IPS DF 6.9 (cell line): ENCODE measurements around the gene GSTO2.

Experiments
- DNase-seq: peaks from one replicate; pipeline ENCODE4 v3.0.0-alpha.2; 2013; ENCODE audit warnings: low read depth, low spot score
- H3K27ac ChIP-seq: one replicate; pipeline ENCODE4 v1.5.1; 2013; ENCODE audit warnings: low read length, control low read depth
- H3K27me3 ChIP-seq: 2 replicates; pipeline ENCODE4 v1.6.1; 2013; ENCODE audit warnings: mild to moderate bottlenecking, low read length; ENCODE audit not compliant: control insufficient read depth, insufficient read depth
- H3K36me3 ChIP-seq: 2 replicates; pipeline ENCODE4 v1.6.1; 2013; ENCODE audit warnings: low read length; ENCODE audit not compliant: control insufficient read depth, insufficient read depth
- H3K4me1 ChIP-seq: 2 replicates; pipeline ENCODE4 v1.6.1; 2013; ENCODE audit warnings: low read length; ENCODE audit not compliant: control insufficient read depth, insufficient read depth
- H3K4me3 ChIP-seq: 2 replicates; pipeline ENCODE4 v1.5.1; 2013; ENCODE audit warnings: mild to moderate bottlenecking, low read length
- H3K9me3 ChIP-seq: 2 replicates; pipeline ENCODE4 v1.6.1; 2013; ENCODE audit warnings: low read length, inconsistent platforms; ENCODE audit not compliant: control insufficient read depth, insufficient read depth
- WGBS: extraction: QIAGEN DNeasy Blood & Tissue Kit; methylation state at CpG from one replicate; pipeline ENCODE4 v1.1.7; 2013; ENCODE audit warnings: mixed read lengths, missing lambda C conversion rate; ENCODE audit not compliant: insufficient read length, insufficient coverage; 5-methylcytosine and 5-hydroxymethylcytosine counted together

Gene GSTO2

DNA sequence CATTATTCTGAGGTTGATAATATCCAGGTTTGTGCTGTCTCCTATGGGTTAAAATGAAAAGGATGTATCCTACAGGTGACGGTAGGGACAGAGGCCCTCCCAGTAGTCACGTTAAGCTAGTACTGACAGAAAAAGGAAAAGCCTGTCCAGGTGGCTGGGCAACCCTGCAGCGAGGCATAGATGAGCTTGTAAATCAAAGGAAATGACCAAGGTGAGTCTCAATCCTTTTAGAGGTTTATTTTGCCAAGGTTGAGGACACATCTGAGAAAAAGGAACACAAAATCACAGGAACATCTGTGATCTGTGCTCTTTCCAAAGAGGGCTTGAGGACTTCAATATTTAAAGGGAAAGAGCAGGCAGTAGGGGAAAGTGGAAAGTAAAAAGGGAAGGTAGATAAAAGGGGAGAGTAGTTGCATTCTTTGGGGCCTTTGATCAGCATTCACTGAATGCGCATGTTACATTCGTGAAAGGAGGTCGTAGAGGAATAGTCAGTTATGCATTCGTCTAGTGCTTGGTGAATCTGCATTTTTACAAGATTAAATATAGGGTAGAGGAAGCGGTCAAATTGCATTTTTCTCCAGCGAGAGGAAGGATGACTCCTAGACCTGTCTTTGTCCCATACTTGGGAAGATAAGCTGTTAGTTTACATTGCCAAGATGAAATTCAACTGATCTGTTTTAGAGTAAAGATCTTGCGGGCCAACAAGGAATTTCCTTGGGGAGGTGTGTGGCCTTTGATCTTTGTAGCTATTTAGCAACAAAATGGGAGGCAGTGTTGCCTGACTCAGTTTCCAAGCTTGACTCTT lies 15.2 kb upstream of the GSTO2 start:
- no CpG with 5 or more reads among the region's 10 CpGs for WGBS
- Histone ChIP-seq H3K36me3 (no peaks in the 10 kb centered on the region; the same call in 1 of the 2 replicates), H3K4me3 (peak overlapping the region; percentile 61; the same call in 1 of the 2 replicates), H3K4me1 (0 out of 2 replicates have a peak, but pooled peaks cover 2% of the 10 kb centered on the region), H3K9me3 (no peaks in the 10 kb centered on the region), H3K27me3 (no peaks in the 10 kb centered on the region), H3K27ac (no peak overlapping the region)
- no peak for DNase-seq

GRCh38 chr10:104254493-104255310 lies 14.3 kb upstream of the GSTO2 start, which contains the start of gene GSTO1:
Gene GSTO1 (plus strand): TSS chr10:104254892. CDS start chr10:104254929, 37 bp downstream.
- Histone ChIP-seq H3K4me3 (peak within 1 kb of the TSS; percentile 61), H3K4me1 (0 out of 2 replicates have a peak, but pooled peaks cover 2% of the 10 kb centered on the region), H3K36me3 (no peaks in the 10 kb centered on the region; the same call in 1 of the 2 replicates), H3K9me3 (no peaks in the 10 kb centered on the region), H3K27me3 (no peaks in the 10 kb centered on the region), H3K27ac (no peak within 1 kb of the TSS)
- DNase-seq = no peak
- WGBS = no CpG with 5 or more reads among the region's 69 CpGs

- Histone ChIP-seq H3K4me3 (peak overlapping the region; percentile 61), H3K9me3 (no peaks in the 10 kb centered on the region), H3K27ac (no peak overlapping the region), H3K27me3 (no peaks in the 10 kb centered on the region), H3K4me1 (0 out of 2 replicates have a peak, but pooled peaks cover 2% of the 10 kb centered on the region), H3K36me3 (no peaks in the 10 kb centered on the region; the same call in none of the 2 replicates)
- DNase-seq = no peak
- no CpG with 5 or more reads among the region's 12 CpGs for WGBS
These were observed 13.5 kb upstream of the GSTO2 start for GRCh38 chr10:104255311-104255981.

DNA sequence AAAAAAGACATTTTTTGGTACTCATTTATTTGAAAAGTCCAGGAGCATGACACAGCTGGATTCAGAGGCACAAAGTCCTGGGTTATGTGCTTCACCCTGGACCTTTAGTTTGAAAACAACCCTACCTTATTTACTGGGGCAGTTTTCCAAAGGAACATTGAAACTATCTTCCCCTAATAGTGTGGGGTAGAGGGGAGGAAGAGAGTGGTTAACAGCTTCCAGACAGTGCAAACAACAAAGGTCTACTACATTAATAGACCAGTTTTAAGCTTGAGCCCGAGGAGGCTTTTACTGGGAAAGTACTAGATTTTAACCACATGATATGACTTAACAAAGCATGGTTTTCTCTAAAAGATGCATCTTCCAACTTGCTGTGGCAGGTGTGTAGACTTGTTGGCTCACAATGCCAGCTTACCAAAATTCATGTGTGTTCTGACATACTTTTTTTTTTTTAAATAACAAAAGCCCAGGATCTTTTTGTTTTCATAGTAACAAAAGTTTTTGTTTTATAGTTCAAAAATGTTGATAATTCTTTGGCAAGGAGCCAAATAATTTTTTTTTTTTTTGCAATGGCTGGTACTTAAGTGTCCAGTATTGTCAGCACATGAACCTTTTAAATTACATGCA lies 12.5 kb upstream of the GSTO2 start:
- H3K9me3 ChIP-seq = no peaks in the 10 kb centered on the region
- H3K4me3 ChIP-seq = no peak overlapping the region
- no peaks in the 10 kb centered on the region; the same call in none of the 2 replicates for H3K36me3 ChIP-seq
- H3K4me1 ChIP-seq = 0 out of 2 replicates have a peak, but pooled peaks cover 2% of the 10 kb centered on the region
- H3K27me3 ChIP-seq = no peaks in the 10 kb centered on the region
- no CpG with 5 or more reads among the region's 1 CpG for WGBS
- H3K27ac ChIP-seq = no peak overlapping the region
- DNase-seq = no peak

DNA sequence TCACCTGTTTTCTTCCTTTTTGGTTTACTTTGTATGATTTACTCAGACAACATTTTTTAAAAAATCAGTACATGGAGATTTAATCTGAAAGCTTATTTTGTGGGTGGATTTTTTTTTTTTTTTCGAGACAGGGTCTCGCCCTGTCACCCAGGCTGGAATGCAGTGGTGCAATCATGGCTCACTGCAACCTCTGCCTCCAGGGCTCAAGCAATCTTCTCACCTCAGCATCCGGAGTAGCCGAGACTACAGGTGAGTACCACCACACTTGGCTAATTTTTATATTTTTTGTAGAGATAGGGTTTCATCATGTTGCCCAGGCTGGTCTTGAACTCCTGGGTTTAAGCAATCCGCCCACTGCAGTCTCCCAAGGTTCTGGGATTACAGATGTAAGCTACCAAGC lies 11.7 kb upstream of the GSTO2 start:
- Histone ChIP-seq H3K27me3 (no peaks in the 10 kb centered on the region), H3K36me3 (no peaks in the 10 kb centered on the region; the same call in none of the 2 replicates), H3K4me3 (no peak overlapping the region), H3K27ac (no peak overlapping the region), H3K4me1 (0 out of 2 replicates have a peak, but pooled peaks cover 1% of the 10 kb centered on the region), H3K9me3 (no peaks in the 10 kb centered on the region)
- no peak for DNase-seq
- WGBS = no CpG with 5 or more reads among the region's 5 CpGs

- Histone ChIP-seq H3K27me3 (no peaks in the 10 kb centered on the region), H3K9me3 (no peaks in the 10 kb centered on the region), H3K4me1 (no peaks in the 10 kb centered on the region), H3K27ac (no peak overlapping the region), H3K36me3 (no peaks in the 10 kb centered on the region; the same call in none of the 2 replicates), H3K4me3 (no peak overlapping the region)
- no CpG with 5 or more reads among the region's 3 CpGs for WGBS
- DNase-seq = no peak
These were observed 10.8 kb upstream of the GSTO2 start for GRCh38 chr10:104258209-104258608.

DNA sequence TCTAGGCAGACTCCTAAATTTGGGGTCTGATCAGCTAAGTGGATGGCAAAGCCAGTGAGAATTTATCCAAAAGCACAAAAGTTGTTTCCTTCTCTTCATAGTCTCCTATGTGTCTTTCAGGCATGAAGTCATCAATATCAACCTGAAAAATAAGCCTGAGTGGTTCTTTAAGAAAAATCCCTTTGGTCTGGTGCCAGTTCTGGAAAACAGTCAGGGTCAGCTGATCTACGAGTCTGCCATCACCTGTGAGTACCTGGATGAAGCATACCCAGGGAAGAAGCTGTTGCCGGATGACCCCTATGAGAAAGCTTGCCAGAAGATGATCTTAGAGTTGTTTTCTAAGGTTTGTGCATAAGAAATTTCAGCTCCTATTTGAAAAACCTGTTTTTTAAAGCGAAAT lies 9.5 kb upstream of the GSTO2 start:
- Histone ChIP-seq H3K36me3 (no peaks in the 10 kb centered on the region; the same call in none of the 2 replicates), H3K27me3 (no peaks in the 10 kb centered on the region), H3K4me1 (no peaks in the 10 kb centered on the region), H3K9me3 (no peaks in the 10 kb centered on the region), H3K27ac (no peak overlapping the region), H3K4me3 (no peak overlapping the region)
- WGBS = no CpG with 5 or more reads among the region's 3 CpGs
- no peak for DNase-seq

DNA sequence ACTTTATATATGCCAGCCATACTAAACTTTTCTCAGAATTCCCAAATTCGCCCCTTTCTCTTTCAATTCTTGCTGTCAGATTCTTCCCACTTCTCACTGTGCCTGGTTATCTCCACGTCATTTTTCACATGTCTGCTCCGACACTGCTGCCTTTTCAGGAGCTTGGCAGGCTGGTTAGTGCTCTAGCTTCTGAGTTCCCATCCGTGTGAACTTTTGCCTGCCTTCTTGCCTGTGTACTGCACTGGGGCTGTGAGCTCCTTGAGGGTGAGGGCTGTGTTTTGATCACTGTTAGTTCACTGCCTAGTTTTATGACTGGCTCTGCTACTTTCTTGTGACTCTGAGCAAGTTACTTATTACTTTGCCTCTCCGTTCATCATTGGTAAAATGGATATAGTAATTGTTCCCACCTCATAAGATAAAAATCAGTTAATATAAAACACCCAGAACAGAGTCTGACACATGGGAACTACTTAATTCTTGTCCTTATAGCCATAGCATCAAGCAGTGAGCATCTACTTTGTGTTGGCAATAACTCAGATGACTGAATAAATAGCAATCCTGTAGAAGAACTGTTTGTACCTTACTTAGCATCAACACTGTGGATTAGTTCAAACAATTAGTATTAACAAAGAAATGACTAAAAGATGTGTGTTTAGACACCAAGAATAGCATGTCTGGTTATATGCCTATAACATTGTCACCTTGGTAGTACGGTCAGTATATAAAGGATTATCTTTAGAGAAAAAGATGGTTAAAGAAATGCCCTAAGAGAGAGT lies 8.8 kb upstream of the GSTO2 start:
- WGBS = 100% methylated on average over 1 of the region's 6 CpGs
- Histone ChIP-seq H3K27ac (no peak overlapping the region), H3K36me3 (no peaks in the 10 kb centered on the region; the same call in 1 of the 2 replicates)

GRCh38 chr10:104260775-104261115 lies 8.2 kb upstream of the GSTO2 start:
- no peaks in the 10 kb centered on the region for H3K9me3 ChIP-seq
- no peak overlapping the region for H3K27ac ChIP-seq
- H3K27me3 ChIP-seq = no peaks in the 10 kb centered on the region
- H3K4me3 ChIP-seq = no peak overlapping the region
- DNase-seq = no peak
- no CpG with 5 or more reads among the region's 3 CpGs for WGBS
- no peaks in the 10 kb centered on the region; the same call in 1 of the 2 replicates for H3K36me3 ChIP-seq
- no peaks in the 10 kb centered on the region for H3K4me1 ChIP-seq

More for the DNA sequence above, 8.8 kb upstream of the GSTO2 start:
- Histone ChIP-seq H3K4me3 (no peak overlapping the region), H3K9me3 (no peaks in the 10 kb centered on the region), H3K4me1 (no peaks in the 10 kb centered on the region), H3K27me3 (no peaks in the 10 kb centered on the region)
- no peak for DNase-seq
